Epithelial cell of proximal tubule (primary cell): Measurements from ENCODE around the gene GXYLT1. TPM values are rescaled to one million over a fixed set of nuclear protein-coding genes. Genes with fewer than 3 reads are reported as not detected.

Experiments used
- DNase-seq: peaks from one replicate; pipeline ENCODE4 v3.0.0-alpha.2; 2011; ENCODE audit warnings: low read depth
- H3K4me3 ChIP-seq: 2 replicates; pipeline ENCODE4 v1.5.1; 2011; ENCODE audit warnings: low read depth, mild to moderate bottlenecking, low read length
- total RNA-seq: library from RNA; depleted of rRNA; stranded (reverse); fragments of >200 nt; gene quantifications from 2 replicates; pipeline ENCODE4 v1.2.3, GENCODE V29; 2015
- TF ChIP-seq, protein P1 (sequence below): conservative IDR thresholded peaks from 2 replicates; pipeline ENCODE4 v1.5.1; 2012; ENCODE audit warnings: low read depth, mild to moderate bottlenecking, low read length

Gene GXYLT1
- total RNA-seq, 1 donor from 2014 or later = 9.6 TPM

GRCh38 chr12:42039176-42039575 is 105.5 kb downstream of the GXYLT1 start:
- DNase-seq = peak; percentile 36
- no peak overlapping the region for H3K4me3 ChIP-seq
- TF ChIP-seq, protein P1, sequence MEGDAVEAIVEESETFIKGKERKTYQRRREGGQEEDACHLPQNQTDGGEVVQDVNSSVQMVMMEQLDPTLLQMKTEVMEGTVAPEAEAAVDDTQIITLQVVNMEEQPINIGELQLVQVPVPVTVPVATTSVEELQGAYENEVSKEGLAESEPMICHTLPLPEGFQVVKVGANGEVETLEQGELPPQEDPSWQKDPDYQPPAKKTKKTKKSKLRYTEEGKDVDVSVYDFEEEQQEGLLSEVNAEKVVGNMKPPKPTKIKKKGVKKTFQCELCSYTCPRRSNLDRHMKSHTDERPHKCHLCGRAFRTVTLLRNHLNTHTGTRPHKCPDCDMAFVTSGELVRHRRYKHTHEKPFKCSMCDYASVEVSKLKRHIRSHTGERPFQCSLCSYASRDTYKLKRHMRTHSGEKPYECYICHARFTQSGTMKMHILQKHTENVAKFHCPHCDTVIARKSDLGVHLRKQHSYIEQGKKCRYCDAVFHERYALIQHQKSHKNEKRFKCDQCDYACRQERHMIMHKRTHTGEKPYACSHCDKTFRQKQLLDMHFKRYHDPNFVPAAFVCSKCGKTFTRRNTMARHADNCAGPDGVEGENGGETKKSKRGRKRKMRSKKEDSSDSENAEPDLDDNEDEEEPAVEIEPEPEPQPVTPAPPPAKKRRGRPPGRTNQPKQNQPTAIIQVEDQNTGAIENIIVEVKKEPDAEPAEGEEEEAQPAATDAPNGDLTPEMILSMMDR = no peak

GRCh38 chr12:42031847-42032564 is 112.7 kb downstream of the GXYLT1 start:
- no peak overlapping the region for H3K4me3 ChIP-seq
- DNase-seq = no peak
- TF ChIP-seq, protein P1 = no peak

Other genes starting within 250 kb of the GXYLT1 start
- gene YAF2, start 93.4 kb upstream of the GXYLT1 start, total RNA-seq = 6.7 and 9.3 TPM in 2 replicates
- gene ZCRB1, start 181.2 kb upstream of the GXYLT1 start, total RNA-seq = 26.6 and 40.1 TPM in 2 replicates
- gene PPHLN1, start 181.3 kb upstream of the GXYLT1 start, total RNA-seq = 73.8 and 76.2 TPM in 2 replicates